Effector CD4-positive, alpha-beta T cell (primary cell): Measurements from ENCODE around the gene CEP57.
"Not testable (repeated sequence)": the region's sequence is repeated elsewhere in the genome, so short reads cannot be mapped to it uniquely, and the experiment has no call there.

Experiments used
- DNase-seq: peaks from one replicate; pipeline ENCODE4 v3.0.0-alpha.2; 2020

Gene CEP57

GRCh38 chr11:95799546-95799945 lies 9.2 kb downstream of the CEP57 start:
- DNase-seq: no peak

GRCh38 chr11:95800438-95800837 lies 10.1 kb downstream of the CEP57 start:
- no peak for DNase-seq

GRCh38 chr11:95802806-95803205 lies 12.5 kb downstream of the CEP57 start:
- DNase-seq: no peak

- DNase-seq: no peak
These were observed 13.7 kb downstream of the CEP57 start for GRCh38 chr11:95803973-95804372.

- DNase-seq: no peak
These were observed 15.6 kb downstream of the CEP57 start for GRCh38 chr11:95805869-95806268.

- not testable (repeated sequence) for DNase-seq
These were observed 16.2 kb downstream of the CEP57 start for GRCh38 chr11:95806464-95806863.

- DNase-seq: not testable (repeated sequence)
These were observed 20.8 kb downstream of the CEP57 start for GRCh38 chr11:95811052-95811451.

- no peak for DNase-seq
These were observed 25.7 kb downstream of the CEP57 start for GRCh38 chr11:95816037-95816436.

- no peak for DNase-seq
These were observed 31.3 kb downstream of the CEP57 start for GRCh38 chr11:95821640-95822039.

GRCh38 chr11:95827696-95828095 lies 37.4 kb downstream of the CEP57 start:
- DNase-seq: no peak

GRCh38 chr11:95829580-95830259 lies 39.4 kb downstream of the CEP57 start:
- DNase-seq: no peak

GRCh38 chr11:95831198-95831883 lies 41.0 kb downstream of the CEP57 start:
- no peak for DNase-seq

- DNase-seq: no peak
These were observed 42.5 kb downstream of the CEP57 start for GRCh38 chr11:95832763-95833162.

GRCh38 chr11:95833378-95833777 lies 43.1 kb downstream of the CEP57 start:
- no peak for DNase-seq

- DNase-seq: no peak
These were observed 45.1 kb downstream of the CEP57 start for GRCh38 chr11:95835351-95835750.

- peak; percentile 47 for DNase-seq
These were observed 45.6 kb downstream of the CEP57 start for GRCh38 chr11:95835768-95836488.

- DNase-seq: no peak
These were observed 54.9 kb downstream of the CEP57 start for GRCh38 chr11:95845167-95845566.

- no peak for DNase-seq
These were observed 59.0 kb downstream of the CEP57 start for GRCh38 chr11:95849087-95849825.

GRCh38 chr11:95850137-95850536 lies 59.8 kb downstream of the CEP57 start:
- no peak for DNase-seq

GRCh38 chr11:95853138-95853537 lies 62.8 kb downstream of the CEP57 start:
- no peak for DNase-seq

- no peak for DNase-seq
These were observed 63.6 kb downstream of the CEP57 start for GRCh38 chr11:95853862-95854261.

GRCh38 chr11:95854362-95854761 lies 64.1 kb downstream of the CEP57 start:
- DNase-seq: not testable (repeated sequence)

- DNase-seq: not testable (repeated sequence)
These were observed 69.7 kb downstream of the CEP57 start for GRCh38 chr11:95860024-95860423.
